Endometrium (tissue), 2 donors: Measurements from ENCODE around the gene CDON.
"Not testable (repeated sequence)": the region's sequence is repeated elsewhere in the genome, so short reads cannot be mapped to it uniquely, and the experiment has no call there.

Experiments
- FAIRE-seq: peaks from 2 replicates; lab custom pipeline; 2012; peaks lifted over from hg19 to GRCh38; lab: Jason Lieb, UNC
- donor health status: control.
- donor health status: control.

The CDON gene

GRCh38 chr11:126046570-126047195 is 16.0 kb downstream of the CDON start:
- no peak for FAIRE-seq

- no peak for FAIRE-seq
These were observed 23.0 kb downstream of the CDON start for GRCh38 chr11:126039485-126040271.

- no peak for FAIRE-seq
These were observed 26.9 kb downstream of the CDON start for GRCh38 chr11:126035718-126036117.

GRCh38 chr11:126034933-126035425 is 27.7 kb downstream of the CDON start:
- no peak for FAIRE-seq

GRCh38 chr11:126034039-126034932 is 28.4 kb downstream of the CDON start:
- no peak for FAIRE-seq

- FAIRE-seq, result no peak
These were observed 30.3 kb downstream of the CDON start for GRCh38 chr11:126032375-126032774.

- no peak for FAIRE-seq
These were observed 32.9 kb downstream of the CDON start for GRCh38 chr11:126029805-126030204.

GRCh38 chr11:126029237-126029636 is 33.4 kb downstream of the CDON start:
- no peak for FAIRE-seq

- FAIRE-seq, result not testable (repeated sequence)
These were observed 34.1 kb downstream of the CDON start for GRCh38 chr11:126028534-126028933.

GRCh38 chr11:126026579-126026978 is 36.1 kb downstream of the CDON start:
- FAIRE-seq, result no peak

- no peak for FAIRE-seq
These were observed 36.8 kb downstream of the CDON start for GRCh38 chr11:126025822-126026221.

- FAIRE-seq, result no peak
These were observed 38.5 kb downstream of the CDON start for GRCh38 chr11:126024123-126024522.

- no peak for FAIRE-seq
These were observed 49.8 kb downstream of the CDON start for GRCh38 chr11:126012852-126013251.

GRCh38 chr11:126011754-126012153 is 50.9 kb downstream of the CDON start:
- FAIRE-seq, result no peak

GRCh38 chr11:126011265-126011664 is 51.4 kb downstream of the CDON start:
- FAIRE-seq, result no peak

- no peak for FAIRE-seq
These were observed 53.7 kb downstream of the CDON start for GRCh38 chr11:126008956-126009355.

GRCh38 chr11:126007238-126007637 is 55.4 kb downstream of the CDON start:
- no peak for FAIRE-seq

GRCh38 chr11:126006068-126006467 is 56.6 kb downstream of the CDON start:
- FAIRE-seq, result no peak

GRCh38 chr11:126002181-126002580 is 60.5 kb downstream of the CDON start:
- FAIRE-seq, result no peak

GRCh38 chr11:125999234-125999880 is 63.3 kb downstream of the CDON start:
- FAIRE-seq, result no peak

- no peak for FAIRE-seq
These were observed 64.4 kb downstream of the CDON start for GRCh38 chr11:125998267-125998666.

GRCh38 chr11:125995313-125995712 is 67.4 kb downstream of the CDON start:
- no peak for FAIRE-seq
